Jurkat, Clone E6-1 (cell line): ENCODE measurements around the gene VEGFA.

Experiments used
- DNase-seq: peaks from one replicate; pipeline ENCODE4 v3.0.0-alpha.2; 2011; ENCODE audit warnings: low read depth, low spot score
- H3K4me3 ChIP-seq: 2 replicates; pipeline ENCODE4 v1.5.1; 2011; ENCODE audit warnings: mild to moderate bottlenecking, low read length, control low read depth, moderate library complexity

The VEGFA gene

GRCh38 chr6:43796903-43797890 lies 27.2 kb downstream of the VEGFA start:
- DNase-seq, result peak; percentile 45

GRCh38 chr6:43797919-43798318 lies 27.9 kb downstream of the VEGFA start:
- H3K4me3 ChIP-seq, result no peak overlapping the region
- DNase-seq, result no peak

More at GRCh38 chr6:43796903-43797890, 27.2 kb downstream of the VEGFA start:
- H3K4me3 ChIP-seq, result peak overlapping the region; percentile 27

- DNase-seq, result no peak
- no peak overlapping the region for H3K4me3 ChIP-seq
These were observed 28.9 kb downstream of the VEGFA start for GRCh38 chr6:43798688-43799444.

DNA sequence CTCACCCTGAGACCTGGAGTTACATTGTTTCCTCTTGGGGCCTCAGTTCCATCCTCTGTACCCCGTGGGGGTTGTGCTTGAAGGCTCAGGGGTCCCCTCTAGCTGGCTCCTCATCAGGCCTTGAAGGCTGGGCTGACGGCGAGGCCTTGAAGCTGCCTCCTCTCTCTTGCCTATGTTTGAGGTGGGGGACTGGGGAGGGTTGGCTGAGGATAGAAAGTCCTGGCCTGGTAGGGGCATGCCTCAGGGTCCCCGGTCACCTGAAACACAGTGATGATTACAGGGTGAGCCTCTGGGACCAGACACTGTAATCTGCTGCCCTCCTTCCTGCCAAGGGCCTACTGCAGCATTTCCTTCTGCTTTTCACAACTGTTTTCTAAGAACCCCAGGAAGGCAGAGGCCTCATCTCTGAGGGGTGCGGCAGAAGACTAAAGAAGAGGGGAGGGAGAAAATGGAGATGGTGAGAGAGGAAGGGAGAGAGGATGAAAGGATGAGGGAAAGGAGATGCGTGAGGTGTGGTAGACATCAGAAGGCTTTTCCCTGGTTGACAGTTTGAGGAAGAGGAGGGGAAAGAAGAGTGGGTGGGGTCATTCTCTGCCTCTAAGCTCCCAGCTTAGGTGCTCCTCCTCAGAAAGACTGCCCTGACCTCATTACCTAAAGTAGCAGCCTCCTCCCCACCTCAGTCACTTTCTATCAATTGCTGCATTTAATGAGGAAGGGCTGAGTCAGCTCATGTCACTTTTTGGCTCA lies 29.7 kb downstream of the VEGFA start:
- no peak overlapping the region for H3K4me3 ChIP-seq
- peak; percentile 61 for DNase-seq

DNA sequence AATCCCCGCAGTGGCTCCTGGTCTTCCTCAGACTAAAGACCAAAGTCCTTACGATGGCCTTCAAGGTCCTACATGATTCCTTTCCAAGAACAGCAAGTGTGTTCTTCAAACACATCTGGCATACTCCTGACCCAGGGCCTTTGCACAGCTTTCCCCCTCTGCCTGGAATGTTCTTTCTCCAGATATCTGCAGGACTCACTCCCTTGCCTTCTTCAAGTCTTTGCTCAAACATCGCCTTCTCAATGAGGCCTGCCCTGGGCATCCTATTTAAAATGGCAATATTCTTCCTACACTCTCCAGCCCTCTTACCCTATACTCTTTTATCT lies 30.2 kb downstream of the VEGFA start:
- DNase-seq, result no peak
- H3K4me3 ChIP-seq, result no peak overlapping the region

- H3K4me3 ChIP-seq, result no peak overlapping the region
- no peak for DNase-seq
These were observed 30.9 kb downstream of the VEGFA start for GRCh38 chr6:43800746-43801494.

- DNase-seq, result no peak
- H3K4me3 ChIP-seq, result no peak overlapping the region
These were observed 31.6 kb downstream of the VEGFA start for GRCh38 chr6:43801495-43802181.

GRCh38 chr6:43803055-43803782 lies 33.2 kb downstream of the VEGFA start:
- no peak for DNase-seq
- no peak overlapping the region for H3K4me3 ChIP-seq

DNA sequence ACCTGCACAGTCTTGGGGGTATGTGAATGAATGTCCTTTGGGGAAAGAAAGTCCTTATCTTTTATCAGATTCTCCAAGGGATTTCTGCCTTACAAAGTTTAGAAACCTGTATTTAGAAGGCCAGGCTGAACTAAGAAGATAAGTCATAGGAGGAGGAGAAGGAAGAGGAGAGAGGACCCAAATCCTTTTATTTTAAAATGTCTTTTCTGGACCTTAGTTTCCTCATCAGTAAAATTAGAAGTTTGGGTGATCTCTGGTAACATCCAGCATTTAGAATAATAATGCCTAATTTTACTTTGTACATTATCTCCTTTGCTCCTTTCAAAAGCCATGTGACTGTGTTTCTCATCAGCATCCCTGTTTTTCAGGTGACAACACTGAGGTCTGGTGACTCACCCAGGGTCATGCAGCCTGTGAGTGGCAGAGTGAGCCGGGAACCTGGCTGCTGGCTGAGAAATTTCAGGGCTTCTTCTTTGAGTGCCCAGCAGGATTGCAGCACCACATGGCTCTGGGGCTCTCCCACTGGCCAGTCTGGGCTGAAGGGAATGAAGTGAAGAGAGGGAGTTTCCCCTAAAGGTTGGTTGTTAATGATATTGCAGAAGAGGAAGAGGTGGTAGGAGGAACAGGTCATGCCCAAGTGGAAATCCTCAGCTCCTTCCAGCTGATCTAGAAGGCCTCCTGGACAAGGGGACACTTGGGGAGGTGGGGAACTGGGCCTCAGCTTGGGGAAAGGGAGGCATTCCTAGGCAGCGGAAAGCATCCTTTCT lies 34.0 kb downstream of the VEGFA start:
- no peak overlapping the region for H3K4me3 ChIP-seq
- no peak for DNase-seq

- no peak for DNase-seq
- H3K4me3 ChIP-seq, result no peak overlapping the region
These were observed 34.7 kb downstream of the VEGFA start for GRCh38 chr6:43804550-43805223.

- no peak overlapping the region for H3K4me3 ChIP-seq
These were observed 35.7 kb downstream of the VEGFA start for GRCh38 chr6:43805699-43806042.

DNA sequence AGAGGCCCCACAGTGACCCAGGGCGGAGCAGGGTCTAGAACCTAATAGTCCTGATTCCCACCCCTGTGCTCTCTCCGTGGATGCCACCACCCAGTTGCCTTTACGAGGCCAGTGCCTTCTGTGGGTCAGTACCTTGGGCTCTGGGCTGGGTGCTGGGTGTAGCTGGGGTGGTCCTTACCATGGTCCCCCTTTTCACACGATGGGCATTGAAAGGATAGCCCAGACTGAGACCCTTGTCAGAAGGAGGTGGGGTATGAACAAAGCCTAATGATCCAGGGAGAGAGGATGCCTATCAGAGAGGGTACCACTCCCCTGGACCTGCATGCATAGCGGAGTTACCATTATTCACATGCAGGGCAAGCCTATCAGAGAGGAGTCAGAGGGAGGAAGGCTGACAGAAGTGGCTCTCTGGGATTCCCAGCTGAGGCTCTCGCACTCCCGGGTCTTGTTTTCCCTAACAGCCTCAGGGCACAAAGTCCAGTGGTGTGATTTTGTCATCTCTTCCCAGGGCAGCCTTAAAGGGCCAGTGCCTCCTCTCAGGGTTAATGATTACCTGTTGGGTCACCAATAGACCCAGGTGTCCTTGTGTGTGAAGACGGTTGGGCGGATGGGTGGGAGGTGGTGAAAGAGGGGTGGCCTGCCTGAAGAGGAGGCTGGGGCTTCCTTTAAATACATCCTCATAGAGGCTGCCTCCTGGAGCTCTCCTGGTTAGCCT lies 36.2 kb downstream of the VEGFA start:
- DNase-seq, result no peak
- H3K4me3 ChIP-seq, result no peak overlapping the region

More at GRCh38 chr6:43805699-43806042, 35.7 kb downstream of the VEGFA start:
- DNase-seq, result no peak

- H3K4me3 ChIP-seq, result no peak overlapping the region
- DNase-seq, result no peak
These were observed 36.8 kb downstream of the VEGFA start for GRCh38 chr6:43806758-43807227.

GRCh38 chr6:43807228-43808061 lies 37.4 kb downstream of the VEGFA start:
- DNase-seq, result peak; percentile 44
- no peak overlapping the region for H3K4me3 ChIP-seq

DNA sequence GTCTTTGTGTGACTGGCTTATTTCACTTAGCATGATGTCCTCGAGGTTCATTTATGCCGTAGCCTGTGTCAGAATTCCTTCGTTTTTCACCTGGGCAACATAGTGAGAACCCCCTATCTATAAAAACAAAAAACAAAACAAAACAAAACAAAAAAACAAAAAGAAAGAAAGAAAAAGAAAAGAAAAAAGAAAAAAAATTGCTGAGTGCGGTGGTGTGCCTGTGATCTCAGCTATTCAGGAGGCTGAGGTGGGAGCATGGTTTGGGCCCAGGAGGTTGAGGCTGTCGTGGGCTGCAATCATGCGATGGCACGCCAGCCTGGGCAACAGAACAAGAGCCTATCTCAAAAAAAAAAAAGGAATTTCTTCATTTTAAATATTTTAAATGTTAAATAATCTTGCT lies 38.4 kb downstream of the VEGFA start:
- no peak for DNase-seq

More for the DNA sequence above, 38.4 kb downstream of the VEGFA start:
- no peak overlapping the region for H3K4me3 ChIP-seq
